HEK293 (cell line): ENCODE measurements around the gene TRIM56.

ENCODE experiments used
- CTCF ChIA-PET: fragments of 350-600 bp; formaldehyde crosslinking; extraction: SDS; loops from one replicate; lab custom pipeline; 2021; ENCODE audit warnings: antibody characterized with exemption; lab: Yijun Ruan, JAX
- POLR2A ChIA-PET: fragments of 300-600 bp; formaldehyde crosslinking; extraction: SDS; loops from one replicate; lab custom pipeline; 2020; ENCODE audit warnings: antibody characterized with exemption, inconsistent platforms; lab: Yijun Ruan, JAX
- H3K27ac ChIP-seq: fragments of 200-500 bp; sonication (Bioruptor generic); 2 replicates; pipeline ENCODE4 v1.5.1; 2014; ENCODE audit warnings: low read depth, low read length, control low read depth, inconsistent platforms; ENCODE audit errors: extremely low read depth
- H3K36me3 ChIP-seq, 2 experiments: fragments of 200-500 bp in 1 of 2; sonication (Bioruptor generic) in 1 of 2; 1 replicate in 1 of 2; 2 replicates in 1 of 2; pipeline ENCODE4 v1.5.1; 2014 to 2017; ENCODE audit warnings: inconsistent platforms in 2 of 2, low read length in 2 of 2; ENCODE audit not compliant: control insufficient read depth in 2 of 2, insufficient read depth in 1 of 2
- H3K4me1 ChIP-seq: fragments of 200-500 bp; sonication (Bioruptor generic); 2 replicates; pipeline ENCODE4 v1.5.1; 2014; ENCODE audit warnings: mild to moderate bottlenecking, low read length, inconsistent platforms; ENCODE audit not compliant: control insufficient read depth, insufficient read depth
- H3K4me3 ChIP-seq: 2 replicates; pipeline ENCODE4 v1.5.1; 2011; ENCODE audit warnings: low read depth, mild to moderate bottlenecking, control low read depth, low read length, moderate library complexity
- H3K9me3 ChIP-seq: fragments of 200-500 bp; sonication (Bioruptor generic); 2 replicates; pipeline ENCODE4 v1.5.1; 2014; ENCODE audit warnings: low read depth, low read length, inconsistent platforms; ENCODE audit not compliant: control insufficient read depth, insufficient read depth
- GLIS2 ChIP-seq: fragments of 450-650 bp; formaldehyde crosslinking; IDR thresholded peaks from 2 replicates; pipeline ENCODE4 v1.5.1; 2016; ENCODE audit warnings: missing biosample characterization, missing genetic modification characterization
- SP7 ChIP-seq: fragments of 450-650 bp; formaldehyde crosslinking; IDR thresholded peaks from 2 replicates; pipeline ENCODE4 v1.5.1; 2016; ENCODE audit warnings: missing biosample characterization, missing genetic modification characterization
- ZIC2 ChIP-seq: fragments of 450-650 bp; formaldehyde crosslinking; IDR thresholded peaks from 2 replicates; pipeline ENCODE4 v1.5.1; 2016; ENCODE audit warnings: missing biosample characterization, missing genetic modification characterization
- ZNF132 ChIP-seq: fragments of 450-650 bp; formaldehyde crosslinking; IDR thresholded peaks from 2 replicates; pipeline ENCODE4 v1.5.1; 2017; ENCODE audit warnings: missing biosample characterization, missing genetic modification characterization, borderline replicate concordance
- ZNF133 ChIP-seq: fragments of 450-650 bp; formaldehyde crosslinking; IDR thresholded peaks from 2 replicates; pipeline ENCODE4 v1.5.1; 2016; ENCODE audit warnings: missing biosample characterization, missing genetic modification characterization
- ZNF146 ChIP-seq: fragments of 450-650 bp; formaldehyde crosslinking; IDR thresholded peaks from 2 replicates; pipeline ENCODE4 v1.5.1; 2016; ENCODE audit warnings: missing biosample characterization, missing genetic modification characterization
- ZNF175 ChIP-seq: fragments of 450-650 bp; formaldehyde crosslinking; IDR thresholded peaks from 2 replicates; pipeline ENCODE4 v1.5.1; 2016; ENCODE audit warnings: missing biosample characterization, missing genetic modification characterization
- ZNF221 ChIP-seq: fragments of 450-650 bp; formaldehyde crosslinking; IDR thresholded peaks from 2 replicates; pipeline ENCODE4 v1.5.1; 2017; ENCODE audit warnings: missing biosample characterization, missing genetic modification characterization, borderline replicate concordance
- ZNF302 ChIP-seq: fragments of 450-650 bp; formaldehyde crosslinking; IDR thresholded peaks from 2 replicates; pipeline ENCODE4 v1.5.1; 2016; ENCODE audit warnings: missing biosample characterization, missing genetic modification characterization, low read depth
- ZNF350 ChIP-seq: fragments of 450-650 bp; formaldehyde crosslinking; IDR thresholded peaks from 2 replicates; pipeline ENCODE4 v1.5.0; 2017; ENCODE audit warnings: missing biosample characterization, mild to moderate bottlenecking, missing genetic modification characterization
- ZNF354C ChIP-seq: fragments of 450-650 bp; formaldehyde crosslinking; IDR thresholded peaks from 2 replicates; pipeline ENCODE4 v1.5.1; 2016; ENCODE audit warnings: missing biosample characterization, missing genetic modification characterization, low read depth, borderline replicate concordance
- ZNF501 ChIP-seq: fragments of 450-650 bp; formaldehyde crosslinking; IDR thresholded peaks from 2 replicates; pipeline ENCODE4 v1.5.1; 2016; ENCODE audit warnings: missing biosample characterization, missing genetic modification characterization
- ZNF510 ChIP-seq: fragments of 450-650 bp; formaldehyde crosslinking; IDR thresholded peaks from 2 replicates; pipeline ENCODE4 v1.5.1; 2018; ENCODE audit warnings: mild to moderate bottlenecking, missing genetic modification characterization, missing biosample characterization; ENCODE audit not compliant: insufficient replicate concordance
- ZNF521 ChIP-seq: fragments of 450-650 bp; formaldehyde crosslinking; IDR thresholded peaks from 2 replicates; pipeline ENCODE4 v1.5.1; 2017; ENCODE audit warnings: missing biosample characterization, mild to moderate bottlenecking, missing genetic modification characterization
- ZNF530 ChIP-seq: fragments of 450-650 bp; formaldehyde crosslinking; IDR thresholded peaks from 2 replicates; pipeline ENCODE4 v1.5.1; 2016; ENCODE audit warnings: low read depth, missing biosample characterization, missing genetic modification characterization
- ZNF555 ChIP-seq: fragments of 450-650 bp; formaldehyde crosslinking; conservative IDR thresholded peaks from 2 replicates; pipeline ENCODE4 v1.5.1; 2017; ENCODE audit warnings: missing biosample characterization, mild to moderate bottlenecking, missing genetic modification characterization, inconsistent platforms
- ZNF600 ChIP-seq: fragments of 450-650 bp; formaldehyde crosslinking; IDR thresholded peaks from 2 replicates; pipeline ENCODE4 v1.5.1; 2016; ENCODE audit warnings: missing biosample characterization, missing genetic modification characterization
- ZNF843 ChIP-seq: fragments of 450-650 bp; formaldehyde crosslinking; IDR thresholded peaks from 2 replicates; pipeline ENCODE4 v1.5.1; 2016; ENCODE audit warnings: missing biosample characterization, missing genetic modification characterization
- TF ChIP-seq, protein P1 (sequence below): fragments of 450-650 bp; formaldehyde crosslinking; IDR thresholded peaks from 2 replicates; pipeline ENCODE4 v1.5.1; 2017; ENCODE audit warnings: missing biosample characterization, missing genetic modification characterization
- TF ChIP-seq, protein P2 (sequence below): fragments of 450-650 bp; formaldehyde crosslinking; IDR thresholded peaks from 2 replicates; pipeline ENCODE4 v1.5.1; 2016; ENCODE audit warnings: missing biosample characterization, missing genetic modification characterization
- TF ChIP-seq, protein P3 (sequence below): fragments of 450-650 bp; formaldehyde crosslinking; IDR thresholded peaks from 2 replicates; pipeline ENCODE4 v1.5.1; 2016; ENCODE audit warnings: missing biosample characterization, missing genetic modification characterization
- TF ChIP-seq, protein P4 (sequence below): IDR thresholded peaks from 2 replicates; pipeline ENCODE4 v1.6.1; 2011; ENCODE audit warnings: mild to moderate bottlenecking, low read depth, low read length, borderline replicate concordance
- TF ChIP-seq, protein P5 (sequence below): fragments of 450-650 bp; formaldehyde crosslinking; IDR thresholded peaks from 2 replicates; pipeline ENCODE4 v1.5.1; 2016; ENCODE audit warnings: missing biosample characterization, missing genetic modification characterization
- TF ChIP-seq, protein P6 (sequence below): fragments of 450-650 bp; formaldehyde crosslinking; IDR thresholded peaks from 2 replicates; pipeline ENCODE4 v1.5.1; 2016; ENCODE audit warnings: missing biosample characterization, missing genetic modification characterization

The TRIM56 gene

DNA sequence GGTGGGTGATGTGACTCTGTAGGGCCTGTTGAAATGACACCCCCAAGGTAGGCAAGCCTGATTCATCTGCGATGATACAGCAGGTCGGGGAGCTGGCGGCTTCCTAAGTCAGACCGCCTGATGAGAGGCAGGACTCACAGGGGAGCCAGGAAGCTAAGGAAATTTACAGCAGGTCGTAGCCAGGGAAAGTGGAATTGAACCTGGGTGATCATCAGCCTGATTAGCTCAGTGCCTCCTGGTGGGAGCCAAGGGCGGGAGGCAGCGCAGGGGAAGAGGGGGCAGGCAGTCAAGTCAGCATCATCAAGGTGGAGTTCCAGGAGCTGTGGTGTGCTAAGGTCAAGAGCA, 18.5 kb upstream of the TRIM56 start (continued):
- TF ChIP-seq, protein P1, sequence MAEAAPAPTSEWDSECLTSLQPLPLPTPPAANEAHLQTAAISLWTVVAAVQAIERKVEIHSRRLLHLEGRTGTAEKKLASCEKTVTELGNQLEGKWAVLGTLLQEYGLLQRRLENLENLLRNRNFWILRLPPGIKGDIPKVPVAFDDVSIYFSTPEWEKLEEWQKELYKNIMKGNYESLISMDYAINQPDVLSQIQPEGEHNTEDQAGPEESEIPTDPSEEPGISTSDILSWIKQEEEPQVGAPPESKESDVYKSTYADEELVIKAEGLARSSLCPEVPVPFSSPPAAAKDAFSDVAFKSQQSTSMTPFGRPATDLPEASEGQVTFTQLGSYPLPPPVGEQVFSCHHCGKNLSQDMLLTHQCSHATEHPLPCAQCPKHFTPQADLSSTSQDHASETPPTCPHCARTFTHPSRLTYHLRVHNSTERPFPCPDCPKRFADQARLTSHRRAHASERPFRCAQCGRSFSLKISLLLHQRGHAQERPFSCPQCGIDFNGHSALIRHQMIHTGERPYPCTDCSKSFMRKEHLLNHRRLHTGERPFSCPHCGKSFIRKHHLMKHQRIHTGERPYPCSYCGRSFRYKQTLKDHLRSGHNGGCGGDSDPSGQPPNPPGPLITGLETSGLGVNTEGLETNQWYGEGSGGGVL (tag by site-specific recombination), result no peak
- TF ChIP-seq, protein P2, sequence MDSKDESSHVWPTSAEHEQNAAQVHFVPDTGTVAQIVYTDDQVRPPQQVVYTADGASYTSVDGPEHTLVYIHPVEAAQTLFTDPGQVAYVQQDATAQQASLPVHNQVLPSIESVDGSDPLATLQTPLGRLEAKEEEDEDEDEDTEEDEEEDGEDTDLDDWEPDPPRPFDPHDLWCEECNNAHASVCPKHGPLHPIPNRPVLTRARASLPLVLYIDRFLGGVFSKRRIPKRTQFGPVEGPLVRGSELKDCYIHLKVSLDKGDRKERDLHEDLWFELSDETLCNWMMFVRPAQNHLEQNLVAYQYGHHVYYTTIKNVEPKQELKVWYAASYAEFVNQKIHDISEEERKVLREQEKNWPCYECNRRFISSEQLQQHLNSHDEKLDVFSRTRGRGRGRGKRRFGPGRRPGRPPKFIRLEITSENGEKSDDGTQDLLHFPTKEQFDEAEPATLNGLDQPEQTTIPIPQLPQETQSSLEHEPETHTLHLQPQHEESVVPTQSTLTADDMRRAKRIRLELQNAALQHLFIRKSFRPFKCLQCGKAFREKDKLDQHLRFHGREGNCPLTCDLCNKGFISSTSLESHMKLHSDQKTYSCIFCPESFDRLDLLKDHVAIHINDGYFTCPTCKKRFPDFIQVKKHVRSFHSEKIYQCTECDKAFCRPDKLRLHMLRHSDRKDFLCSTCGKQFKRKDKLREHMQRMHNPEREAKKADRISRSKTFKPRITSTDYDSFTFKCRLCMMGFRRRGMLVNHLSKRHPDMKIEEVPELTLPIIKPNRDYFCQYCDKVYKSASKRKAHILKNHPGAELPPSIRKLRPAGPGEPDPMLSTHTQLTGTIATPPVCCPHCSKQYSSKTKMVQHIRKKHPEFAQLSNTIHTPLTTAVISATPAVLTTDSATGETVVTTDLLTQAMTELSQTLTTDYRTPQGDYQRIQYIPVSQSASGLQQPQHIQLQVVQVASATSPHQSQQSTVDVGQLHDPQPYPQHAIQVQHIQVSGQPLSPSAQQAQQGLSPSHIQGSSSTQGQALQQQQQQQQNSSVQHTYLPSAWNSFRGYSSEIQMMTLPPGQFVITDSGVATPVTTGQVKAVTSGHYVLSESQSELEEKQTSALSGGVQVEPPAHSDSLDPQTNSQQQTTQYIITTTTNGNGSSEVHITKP, result 0 out of 2 replicates have a peak, but pooled peaks have one; percentile 39
- TF ChIP-seq, protein P3, sequence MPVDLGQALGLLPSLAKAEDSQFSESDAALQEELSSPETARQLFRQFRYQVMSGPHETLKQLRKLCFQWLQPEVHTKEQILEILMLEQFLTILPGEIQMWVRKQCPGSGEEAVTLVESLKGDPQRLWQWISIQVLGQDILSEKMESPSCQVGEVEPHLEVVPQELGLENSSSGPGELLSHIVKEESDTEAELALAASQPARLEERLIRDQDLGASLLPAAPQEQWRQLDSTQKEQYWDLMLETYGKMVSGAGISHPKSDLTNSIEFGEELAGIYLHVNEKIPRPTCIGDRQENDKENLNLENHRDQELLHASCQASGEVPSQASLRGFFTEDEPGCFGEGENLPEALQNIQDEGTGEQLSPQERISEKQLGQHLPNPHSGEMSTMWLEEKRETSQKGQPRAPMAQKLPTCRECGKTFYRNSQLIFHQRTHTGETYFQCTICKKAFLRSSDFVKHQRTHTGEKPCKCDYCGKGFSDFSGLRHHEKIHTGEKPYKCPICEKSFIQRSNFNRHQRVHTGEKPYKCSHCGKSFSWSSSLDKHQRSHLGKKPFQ (tag by site-specific recombination), result no peak
- TF ChIP-seq ZNF146, result no peak
- TF ChIP-seq ZIC2 (tag by site-specific recombination), result peak; percentile 94
- no peak for TF ChIP-seq ZNF530 (tag by site-specific recombination)
- peak; percentile 44; the same call in 1 of the 2 replicates for TF ChIP-seq SP7 (tag by site-specific recombination)
- TF ChIP-seq ZNF221 (tag by site-specific recombination), result no peak
- TF ChIP-seq ZNF175 (tag by site-specific recombination), result no peak
- TF ChIP-seq ZNF354C (tag by site-specific recombination), result no peak
- TF ChIP-seq ZNF132, result no peak
- TF ChIP-seq, protein P4, sequence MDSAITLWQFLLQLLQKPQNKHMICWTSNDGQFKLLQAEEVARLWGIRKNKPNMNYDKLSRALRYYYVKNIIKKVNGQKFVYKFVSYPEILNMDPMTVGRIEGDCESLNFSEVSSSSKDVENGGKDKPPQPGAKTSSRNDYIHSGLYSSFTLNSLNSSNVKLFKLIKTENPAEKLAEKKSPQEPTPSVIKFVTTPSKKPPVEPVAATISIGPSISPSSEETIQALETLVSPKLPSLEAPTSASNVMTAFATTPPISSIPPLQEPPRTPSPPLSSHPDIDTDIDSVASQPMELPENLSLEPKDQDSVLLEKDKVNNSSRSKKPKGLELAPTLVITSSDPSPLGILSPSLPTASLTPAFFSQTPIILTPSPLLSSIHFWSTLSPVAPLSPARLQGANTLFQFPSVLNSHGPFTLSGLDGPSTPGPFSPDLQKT, result no peak
- TF ChIP-seq ZNF133 (tag by site-specific recombination), result no peak
- TF ChIP-seq, all 188 proteins: peak for 7

DNA sequence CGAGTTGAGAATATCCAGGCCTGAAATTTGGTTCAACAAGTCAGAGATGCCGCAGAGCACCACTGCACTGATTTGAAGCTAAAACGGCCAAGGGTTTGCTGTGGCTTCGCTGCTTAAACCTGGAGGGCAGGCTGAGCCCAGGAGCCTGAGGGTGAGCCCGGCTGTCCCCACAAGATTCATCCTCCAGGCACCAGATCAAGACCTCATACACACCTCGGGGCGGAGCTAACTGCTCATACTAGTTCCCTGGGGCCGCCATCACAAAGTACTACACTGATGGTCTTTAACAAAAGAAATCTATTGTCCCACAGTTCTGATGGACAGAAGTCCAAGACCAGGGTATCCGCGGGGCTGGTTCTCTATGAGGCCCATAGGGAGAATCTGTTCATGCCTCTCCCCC, 16.9 kb upstream of the TRIM56 start:
- no peaks in the 10 kb centered on the region for H3K36me3 ChIP-seq
- H3K27ac ChIP-seq, result no peak overlapping the region
- CTCF ChIA-PET, result interaction anchor here (0.6 to 1.2 kb wide), 2 partner anchors 9 to 18 kb away, joined by 3 to 6 read pairs; no protein-coding TSS in a partner anchor
- POLR2A ChIA-PET, result no interaction called here
- H3K4me3 ChIP-seq, result no peak overlapping the region
- H3K4me1 ChIP-seq, result peaks cover 3% of the 10 kb centered on the region; the same call in 1 of the 2 replicates
- H3K9me3 ChIP-seq, result no peaks in the 10 kb centered on the region
- TF ChIP-seq ZNF146 (no peak), ZNF600 (tag by site-specific recombination) (no peak), ZNF843 (tag by site-specific recombination) (no peak), GLIS2 (no peak), ZNF302 (tag by site-specific recombination) (no peak), ZNF555 (no peak), ZNF221 (tag by site-specific recombination) (no peak), ZNF510 (tag by site-specific recombination) (no peak), ZNF350 (tag by site-specific recombination) (no peak), ZNF175 (tag by site-specific recombination) (no peak), ZNF501 (tag by site-specific recombination) (no peak), ZNF521 (no peak)
- TF ChIP-seq, protein P5, sequence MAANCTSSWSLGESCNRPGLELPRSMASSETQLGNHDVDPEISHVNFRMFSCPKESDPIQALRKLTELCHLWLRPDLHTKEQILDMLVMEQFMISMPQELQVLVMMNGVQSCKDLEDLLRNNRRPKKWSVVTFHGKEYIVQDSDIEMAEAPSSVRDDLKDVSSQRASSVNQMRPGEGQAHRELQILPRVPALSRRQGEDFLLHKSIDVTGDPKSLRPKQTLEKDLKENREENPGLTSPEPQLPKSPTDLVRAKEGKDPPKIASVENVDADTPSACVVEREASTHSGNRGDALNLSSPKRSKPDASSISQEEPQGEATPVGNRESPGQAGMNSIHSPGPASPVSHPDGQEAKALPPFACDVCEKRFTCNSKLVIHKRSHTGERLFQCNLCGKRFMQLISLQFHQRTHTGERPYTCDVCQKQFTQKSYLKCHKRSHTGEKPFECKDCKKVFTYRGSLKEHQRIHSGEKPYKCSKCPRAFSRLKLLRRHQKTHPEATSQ (tag by site-specific recombination), result no peak
- TF ChIP-seq, protein P6, sequence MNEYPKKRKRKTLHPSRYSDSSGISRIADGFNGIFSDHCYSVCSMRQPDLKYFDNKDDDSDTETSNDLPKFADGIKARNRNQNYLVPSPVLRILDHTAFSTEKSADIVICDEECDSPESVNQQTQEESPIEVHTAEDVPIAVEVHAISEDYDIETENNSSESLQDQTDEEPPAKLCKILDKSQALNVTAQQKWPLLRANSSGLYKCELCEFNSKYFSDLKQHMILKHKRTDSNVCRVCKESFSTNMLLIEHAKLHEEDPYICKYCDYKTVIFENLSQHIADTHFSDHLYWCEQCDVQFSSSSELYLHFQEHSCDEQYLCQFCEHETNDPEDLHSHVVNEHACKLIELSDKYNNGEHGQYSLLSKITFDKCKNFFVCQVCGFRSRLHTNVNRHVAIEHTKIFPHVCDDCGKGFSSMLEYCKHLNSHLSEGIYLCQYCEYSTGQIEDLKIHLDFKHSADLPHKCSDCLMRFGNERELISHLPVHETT, result no peak
